Body of pancreas (tissue), 4 donors: ENCODE data around the gene RSF1.

ENCODE experiments used
- POLR2A ChIP-seq, 3 donors: fragments of 450-650 bp; IDR thresholded peaks; one replicate each; pipeline ENCODE4 v1.6.1; 2016; ENCODE audit warnings: antibody characterized with exemption in 3 of 3, mild to moderate bottlenecking in 2 of 3
- TF ChIP-seq, protein P1 (sequence below), 7 experiments: fragments of 450-650 bp in 4 of 7; fragments of 200-600 bp in 3 of 7; sonication (generic) in 3 of 7; IDR thresholded peaks; one replicate each; pipeline ENCODE4 v1.5.1; 2016 to 2019; ENCODE audit warnings: antibody characterized with exemption in 7 of 7

DNA sequence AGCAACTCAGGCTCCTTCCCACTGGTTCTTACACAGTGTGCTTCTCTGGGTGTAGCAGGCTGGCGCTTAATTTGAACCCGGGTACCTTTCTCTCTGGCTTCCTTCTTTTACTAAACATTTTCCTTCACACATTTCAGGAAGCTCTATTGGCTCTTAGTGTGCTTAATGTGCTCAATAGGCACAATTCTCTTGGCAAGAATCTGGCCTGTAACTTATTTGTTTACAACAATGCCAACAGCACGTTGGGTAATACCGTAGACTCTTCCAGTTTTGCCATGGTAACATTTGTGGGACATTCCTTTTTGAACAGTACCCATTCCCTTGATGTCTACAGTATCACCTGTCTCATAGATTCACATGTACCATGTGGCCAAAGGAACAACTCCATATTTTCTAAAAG, 48.2 kb upstream of the RSF1 start:
- TF ChIP-seq, protein P1, sequence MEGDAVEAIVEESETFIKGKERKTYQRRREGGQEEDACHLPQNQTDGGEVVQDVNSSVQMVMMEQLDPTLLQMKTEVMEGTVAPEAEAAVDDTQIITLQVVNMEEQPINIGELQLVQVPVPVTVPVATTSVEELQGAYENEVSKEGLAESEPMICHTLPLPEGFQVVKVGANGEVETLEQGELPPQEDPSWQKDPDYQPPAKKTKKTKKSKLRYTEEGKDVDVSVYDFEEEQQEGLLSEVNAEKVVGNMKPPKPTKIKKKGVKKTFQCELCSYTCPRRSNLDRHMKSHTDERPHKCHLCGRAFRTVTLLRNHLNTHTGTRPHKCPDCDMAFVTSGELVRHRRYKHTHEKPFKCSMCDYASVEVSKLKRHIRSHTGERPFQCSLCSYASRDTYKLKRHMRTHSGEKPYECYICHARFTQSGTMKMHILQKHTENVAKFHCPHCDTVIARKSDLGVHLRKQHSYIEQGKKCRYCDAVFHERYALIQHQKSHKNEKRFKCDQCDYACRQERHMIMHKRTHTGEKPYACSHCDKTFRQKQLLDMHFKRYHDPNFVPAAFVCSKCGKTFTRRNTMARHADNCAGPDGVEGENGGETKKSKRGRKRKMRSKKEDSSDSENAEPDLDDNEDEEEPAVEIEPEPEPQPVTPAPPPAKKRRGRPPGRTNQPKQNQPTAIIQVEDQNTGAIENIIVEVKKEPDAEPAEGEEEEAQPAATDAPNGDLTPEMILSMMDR (IDR thresholded peaks at IDR 0.05), result no peak
- no peak for TF ChIP-seq POLR2A (IDR thresholded peaks at IDR 0.05)
